Esophagus muscularis mucosa (tissue), 4 donors: Measurements from ENCODE around the gene PPIF. TPM values are rescaled to one million over a fixed set of nuclear protein-coding genes. Genes with fewer than 3 reads are reported as not detected.

Experiments used
- DNase-seq: peaks from one replicate; pipeline ENCODE4 v3.0.0-alpha.2; 2017; ENCODE audit errors: extremely low spot score
- H3K27ac ChIP-seq, 4 donors: fragments of 200-600 bp; sonication (generic); replicated peaks in 1 of 4; 1 replicate in 3 of 4; 2 replicates in 1 of 4; pipeline ENCODE4 v1.5.1; 2016 to 2019; ENCODE audit warnings: mild to moderate bottlenecking in 1 of 4
- H3K27me3 ChIP-seq, 4 donors: fragments of 200-600 bp; sonication (generic); one replicate each; pipeline versions ENCODE4 v1.5.1 to v1.6.0; 2016 to 2019
- H3K36me3 ChIP-seq, 4 donors: fragments of 200-600 bp; sonication (generic); one replicate each; pipeline ENCODE4 v1.5.1; 2016 to 2019
- H3K4me1 ChIP-seq, 4 donors: fragments of 200-600 bp; sonication (generic); one replicate each; pipeline ENCODE4 v1.5.1; 2016 to 2019
- H3K4me3 ChIP-seq, 4 donors: fragments of 200-600 bp; sonication (generic); 1 replicate in 2 of 4; 2 replicates in 2 of 4; pipeline ENCODE4 v1.5.1; 2016 to 2019; ENCODE audit warnings: mild to moderate bottlenecking in 4 of 4, moderate library complexity in 1 of 4
- H3K9me3 ChIP-seq, 4 donors: fragments of 200-600 bp; sonication (generic); 1 replicate in 3 of 4; 2 replicates in 1 of 4; pipeline ENCODE4 v1.5.1; 2016 to 2019
- CTCF ChIP-seq, 3 experiments: fragments of 200-600 bp in 2 of 3; fragments of 450-650 bp in 1 of 3; sonication (generic) in 2 of 3; IDR thresholded peaks; one replicate each; pipeline ENCODE4 v1.5.1; 2017 to 2019; ENCODE audit warnings: antibody characterized with exemption in 3 of 3, mild to moderate bottlenecking in 2 of 3, moderate library complexity in 1 of 3
- EP300 ChIP-seq: sonication (generic); formaldehyde crosslinking; IDR thresholded peaks from one replicate; pipeline ENCODE4 v1.6.1; 2017; ENCODE audit warnings: antibody characterized with exemption
- POLR2A ChIP-seq: fragments of 450-650 bp; IDR thresholded peaks from one replicate; pipeline ENCODE4 v1.6.1; 2017; ENCODE audit warnings: antibody characterized with exemption, moderate library complexity, mild to moderate bottlenecking, low read depth
- POLR2AphosphoS5 ChIP-seq, 2 donors: sonication (generic); formaldehyde crosslinking; IDR thresholded peaks; one replicate each; pipeline ENCODE4 v1.6.1; 2017; ENCODE audit warnings: antibody characterized with exemption in 2 of 2
- WGBS: methylation state at CpG from one replicate; pipeline ENCODE4 v1.1.5; 2018; 5-methylcytosine and 5-hydroxymethylcytosine counted together
- intact Hi-C: fragments of 100-400 bp; cut with DNase I; formaldehyde crosslinking; loops from one replicate; pipeline ENCODE4 v1.15.1; 2023
- total RNA-seq, 4 donors: library from RNA; depleted of rRNA; stranded (reverse); fragments of >200 nt; gene quantifications; one replicate each; pipeline versions ENCODE4 v1.1.0 to v1.2.1, GENCODE V29; 2016

PPIF gene
- total RNA-seq, 4 donors from 2014 or later = 19.5 to 42.2 (median 24.4) TPM

GRCh38 chr10:79393924-79394610, 46.8 kb downstream of the PPIF start:
- intact Hi-C loops = no loop called here
- Histone ChIP-seq H3K9me3 (no peaks in the 10 kb centered on the region), H3K36me3 (peaks cover 0 to 44% (median 22%) of the 10 kb centered on the region in 4 donors), H3K27ac (peak overlapping the region; percentile 4 to 76 (median 20)), H3K4me1 (peaks cover 0 to 59% (median 42%) of the 10 kb centered on the region in 4 donors), H3K27me3 (no peaks in the 10 kb centered on the region), H3K4me3 (no peak overlapping the region)
- no peak for DNase-seq
- 93% methylated on average over 16 of the region's 17 CpGs for WGBS
- no peak for TF ChIP-seq POLR2A
- no peak for TF ChIP-seq POLR2AphosphoS5 (IDR thresholded peaks at IDR 0.05)
- no peak for TF ChIP-seq CTCF (IDR thresholded peaks at IDR 0.05)
- TF ChIP-seq EP300 = no peak

- H3K27ac ChIP-seq = peak overlapping the region in 2 of 4 donors; percentile 9 to 46
- DNase-seq = no peak
Observed at GRCh38 chr10:79394664-79395063, 47.4 kb downstream of the PPIF start.

GRCh38 chr10:79396520-79396919, 49.3 kb downstream of the PPIF start:
- intact Hi-C loops = no loop called here
- Histone ChIP-seq H3K9me3 (no peaks in the 10 kb centered on the region), H3K27ac (no peak overlapping the region), H3K4me1 (peaks cover 0 to 37% (median 21%) of the 10 kb centered on the region in 4 donors), H3K4me3 (no peak overlapping the region), H3K27me3 (no peaks in the 10 kb centered on the region), H3K36me3 (peaks cover 0 to 33% (median 19%) of the 10 kb centered on the region in 4 donors)
- peak in 1 of 2 donors; percentile 8 for TF ChIP-seq POLR2AphosphoS5 (IDR thresholded peaks at IDR 0.05)
- TF ChIP-seq EP300 = no peak
- TF ChIP-seq CTCF (IDR thresholded peaks at IDR 0.05) = no peak
- no peak for TF ChIP-seq POLR2A
- 51% methylated on average over 5 of the region's 5 CpGs for WGBS
- no peak for DNase-seq

More at GRCh38 chr10:79394664-79395063, 47.4 kb downstream of the PPIF start:
- Histone ChIP-seq H3K9me3 (no peaks in the 10 kb centered on the region), H3K27me3 (no peaks in the 10 kb centered on the region), H3K36me3 (peaks cover 0 to 42% (median 19%) of the 10 kb centered on the region in 4 donors), H3K4me1 (peaks cover 0 to 55% (median 38%) of the 10 kb centered on the region in 4 donors), H3K4me3 (no peak overlapping the region)
- no peak for TF ChIP-seq POLR2A
- TF ChIP-seq POLR2AphosphoS5 (IDR thresholded peaks at IDR 0.05) = no peak
- no peak for TF ChIP-seq CTCF (IDR thresholded peaks at IDR 0.05)
- TF ChIP-seq EP300 = no peak
- intact Hi-C loops = no loop called here
- 84% methylated on average over 5 of the region's 5 CpGs for WGBS

GRCh38 chr10:79397051-79397450, 49.8 kb downstream of the PPIF start:
- intact Hi-C loops = no loop called here
- Histone ChIP-seq H3K36me3 (peaks cover 0 to 31% (median 19%) of the 10 kb centered on the region in 4 donors), H3K27me3 (no peaks in the 10 kb centered on the region), H3K27ac (no peak overlapping the region), H3K4me1 (peaks cover 0 to 32% (median 15%) of the 10 kb centered on the region in 4 donors), H3K9me3 (no peaks in the 10 kb centered on the region), H3K4me3 (no peak overlapping the region)
- peak in 1 of 2 donors; percentile 4 for TF ChIP-seq POLR2AphosphoS5 (IDR thresholded peaks at IDR 0.05)
- TF ChIP-seq CTCF (IDR thresholded peaks at IDR 0.05) = no peak
- 50% methylated on average over 5 of the region's 6 CpGs for WGBS
- DNase-seq = no peak
